Right cardiac atrium (tissue), 5 donors: Measurements from ENCODE around the gene DGKQ. TPM values are rescaled to one million over a fixed set of nuclear protein-coding genes. Genes with fewer than 3 reads are reported as not detected.
"Not testable (repeated sequence)": the region's sequence is repeated elsewhere in the genome, so short reads cannot be mapped to it uniquely, and the experiment has no call there.

Source experiments
- ATAC-seq, 2 donors: fragments of 200-7000 bp; cut with Tn5 transposase; one replicate each; pipeline versions ENCODE4 v1.8.0 to v1.9.1; 2020; ENCODE audit warnings: moderate library complexity in 2 of 2, mild to moderate bottlenecking in 1 of 2
- DNase-seq, 3 donors: peaks; one replicate each; pipeline ENCODE4 v3.0.0-alpha.2; 2020
- H3K27ac ChIP-seq: one replicate; pipeline ENCODE4 v1.5.1; 2013; ENCODE audit warnings: mild to moderate bottlenecking, low read length, control low read depth, moderate library complexity
- H3K27me3 ChIP-seq: one replicate; pipeline ENCODE4 v1.6.1; 2013; ENCODE audit not compliant: control insufficient read depth, insufficient read depth
- H3K4me1 ChIP-seq: one replicate; pipeline ENCODE4 v1.6.1; 2013; ENCODE audit warnings: low read length; ENCODE audit not compliant: control insufficient read depth, insufficient read depth
- H3K4me3 ChIP-seq: one replicate; pipeline ENCODE4 v1.5.1; 2013; ENCODE audit warnings: low read length, control low read depth
- H3K9me3 ChIP-seq: one replicate; pipeline ENCODE4 v1.6.1; 2013; ENCODE audit warnings: low read length; ENCODE audit not compliant: control insufficient read depth
- WGBS: extraction: QIAGEN DNeasy Blood & Tissue Kit; methylation state at CpG from one replicate; pipeline ENCODE4 v1.1.7; 2013; 5-methylcytosine and 5-hydroxymethylcytosine counted together
- intact Hi-C, 4 donors: fragments of 100-400 bp; cut with DNase I; formaldehyde crosslinking; loops; one replicate each; pipeline versions ENCODE4 v1.11.0 to v1.14.0; 2022 to 2023
- polyA plus RNA-seq: library from polyadenylated mRNA; stranded (reverse); fragments of 200-250 nt; gene quantifications from one replicate; pipeline ENCODE4 v1.2.3, GENCODE V29; 2013
- total RNA-seq, 4 donors: library from RNA; stranded (reverse); fragmentation: NEBNext Ultra II Directional; extraction: Animal tissue kit (Norgen Biotek cat#: 25700); gene quantifications; one replicate each; pipeline ENCODE4 v1.2.1, GENCODE V29; 2021
- donor health status: healthy with polysubstance abuse.
- donor health status: DM: no; HTN: yes; CAD: no.
- donor health status: DM: no; HTN: no; CAD: no.
- donor health status: DM: no; HTN: yes; CAD: no; lungs with severe emphysema.
- donor health status: DM: yes; HTN: yes; CAD: no.

DGKQ gene
- total and polyA plus RNA-seq, 5 donors: 3.6 to 4.9 (median 4.5) TPM

DNA sequence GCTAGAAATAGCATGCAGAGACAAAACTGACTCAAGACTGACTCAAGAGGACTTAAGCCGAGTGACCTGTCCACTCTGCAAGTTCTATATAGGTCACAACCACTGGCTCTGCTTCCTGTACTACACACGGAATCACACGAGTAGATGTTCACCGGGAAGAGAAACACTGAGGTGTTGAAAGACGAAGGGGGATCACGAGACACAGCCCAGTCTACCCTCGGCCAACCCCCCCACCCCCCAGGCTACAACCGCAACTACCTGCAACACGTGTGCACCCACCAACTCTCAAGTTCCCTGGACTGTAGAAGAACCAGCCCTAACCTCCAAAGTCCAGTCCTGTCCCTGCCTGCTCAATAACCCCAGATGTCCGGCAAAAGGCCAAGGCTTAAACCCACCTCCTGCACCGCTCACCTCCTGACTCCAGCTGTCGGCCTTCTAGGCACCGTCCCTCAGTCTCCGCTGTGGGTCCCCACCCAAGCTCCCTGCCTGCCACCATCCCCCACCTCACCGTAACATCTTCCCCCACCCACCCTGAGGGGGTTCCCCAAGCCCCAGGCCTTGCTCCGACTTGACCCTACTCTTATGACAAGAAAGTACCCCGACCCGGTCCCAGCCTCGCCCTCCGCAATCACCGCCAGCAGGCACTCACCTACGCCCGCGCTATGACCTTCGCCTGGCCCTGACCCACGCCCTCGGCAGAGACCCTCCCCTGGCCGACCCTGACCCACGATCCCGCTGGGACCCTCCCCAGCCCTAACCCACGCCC, 42.0 kb downstream of the DGKQ start:
- Histone ChIP-seq H3K27me3 (no peaks in the 10 kb centered on the region), H3K27ac (peak overlapping the region; percentile 3), H3K4me3 (peak overlapping the region; percentile 57), H3K4me1 (peaks cover 7% of the 10 kb centered on the region), H3K9me3 (no peaks in the 10 kb centered on the region)
- 3% methylated on average over 31 of the region's 31 CpGs for WGBS
- ATAC-seq (peak; percentile 5 to 28), DNase-seq (peak in 1 of 3 donors; percentile 67)
- intact Hi-C loops: no loop called here

GRCh38 chr4:930827-931193, 42.6 kb downstream of the DGKQ start:
- peaks cover 7% of the 10 kb centered on the region for H3K4me1 ChIP-seq
- peak overlapping the region; percentile 57 for H3K4me3 ChIP-seq
- no peak for ATAC-seq
- no peak overlapping the region for H3K27ac ChIP-seq
- no peak for DNase-seq
- H3K9me3 ChIP-seq: no peaks in the 10 kb centered on the region
- H3K27me3 ChIP-seq: no peaks in the 10 kb centered on the region
- 62% methylated on average over 7 of the region's 7 CpGs for WGBS
- intact Hi-C loops: no loop called here

DNA sequence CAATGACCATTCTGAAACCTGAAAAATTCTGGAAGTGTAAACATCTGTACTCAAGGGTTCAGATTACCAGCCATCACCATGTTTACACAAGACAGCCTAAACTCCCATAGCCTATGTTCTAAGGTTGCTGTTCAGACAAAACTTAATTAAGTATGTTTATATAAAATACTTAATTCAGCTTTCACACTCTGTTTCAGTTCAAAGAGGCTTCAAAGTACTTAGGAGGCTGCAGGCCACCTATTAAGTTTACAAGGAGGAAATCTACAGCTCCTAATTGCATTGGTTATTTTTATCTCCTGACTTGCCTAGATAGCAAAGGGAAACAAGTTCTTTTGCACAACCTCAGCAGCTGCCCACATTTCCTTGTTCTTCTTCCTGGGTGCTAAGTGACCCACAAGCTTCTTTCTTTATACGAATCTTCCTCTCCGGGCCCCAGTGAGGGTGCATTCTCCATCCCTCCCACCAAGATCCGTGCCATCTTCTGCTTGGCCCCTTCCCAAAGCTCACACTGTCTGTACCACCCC, 43.3 kb downstream of the DGKQ start:
- H3K4me1 ChIP-seq: peaks cover 7% of the 10 kb centered on the region
- ATAC-seq: no peak

DNA sequence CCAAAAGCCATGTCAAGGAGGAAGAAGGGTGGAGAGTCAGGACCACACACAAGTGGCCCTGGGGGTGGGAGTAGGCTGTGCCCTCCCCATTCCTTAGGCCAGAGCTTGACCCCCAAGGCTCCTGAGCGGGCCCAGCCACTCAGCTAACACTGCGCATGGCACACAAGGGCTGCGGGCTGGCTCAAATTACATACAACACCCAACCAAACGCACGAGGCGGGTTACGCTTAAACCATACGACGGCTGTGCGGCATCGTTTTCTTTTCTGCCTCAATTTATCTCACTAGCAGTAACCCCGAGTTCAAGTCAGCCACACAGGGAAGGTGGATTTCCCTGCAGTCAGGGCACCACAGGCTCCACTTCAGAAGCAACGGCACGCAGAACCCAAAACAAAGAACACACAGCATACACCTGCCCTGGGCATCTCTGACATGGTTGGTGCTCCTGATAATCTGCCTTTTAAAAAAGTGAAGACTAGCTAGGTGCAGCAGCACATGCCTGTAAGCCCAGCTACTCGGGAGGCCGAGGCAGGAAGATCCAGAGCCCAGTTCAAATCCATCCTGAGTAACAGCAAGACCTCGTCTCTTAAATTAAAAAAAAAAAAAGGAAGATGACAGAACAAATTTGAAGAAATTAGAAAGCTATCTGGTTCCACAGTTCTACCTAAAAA, 44.1 kb downstream of the DGKQ start:
- no peaks in the 10 kb centered on the region for H3K9me3 ChIP-seq
- H3K27me3 ChIP-seq: no peaks in the 10 kb centered on the region
- no peak overlapping the region for H3K4me3 ChIP-seq
- WGBS: 89% methylated on average over 17 of the region's 17 CpGs
- peaks cover 7% of the 10 kb centered on the region for H3K4me1 ChIP-seq
- H3K27ac ChIP-seq: no peak overlapping the region
- intact Hi-C loops: no loop called here
- ATAC-seq (no peak), DNase-seq (peak in 1 of 3 donors; percentile 34)

More for the DNA sequence above, 43.3 kb downstream of the DGKQ start:
- intact Hi-C loops: no loop called here
- peak in 1 of 3 donors; percentile 26 for DNase-seq
- H3K27me3 ChIP-seq: no peaks in the 10 kb centered on the region
- H3K9me3 ChIP-seq: no peaks in the 10 kb centered on the region
- no peak overlapping the region for H3K4me3 ChIP-seq
- no peak overlapping the region for H3K27ac ChIP-seq
- WGBS: 44% methylated on average over 3 of the region's 3 CpGs

- H3K9me3 ChIP-seq, intact Hi-C loops, ATAC-seq, H3K4me1 ChIP-seq, H3K27me3 ChIP-seq, H3K27ac ChIP-seq, H3K4me3 ChIP-seq: not testable (repeated sequence)
- peak in 1 of 3 donors; percentile 16 for DNase-seq
- 95% methylated on average over 21 of the region's 21 CpGs for WGBS
These were observed 45.8 kb downstream of the DGKQ start for GRCh38 chr4:927566-927965.

DNA sequence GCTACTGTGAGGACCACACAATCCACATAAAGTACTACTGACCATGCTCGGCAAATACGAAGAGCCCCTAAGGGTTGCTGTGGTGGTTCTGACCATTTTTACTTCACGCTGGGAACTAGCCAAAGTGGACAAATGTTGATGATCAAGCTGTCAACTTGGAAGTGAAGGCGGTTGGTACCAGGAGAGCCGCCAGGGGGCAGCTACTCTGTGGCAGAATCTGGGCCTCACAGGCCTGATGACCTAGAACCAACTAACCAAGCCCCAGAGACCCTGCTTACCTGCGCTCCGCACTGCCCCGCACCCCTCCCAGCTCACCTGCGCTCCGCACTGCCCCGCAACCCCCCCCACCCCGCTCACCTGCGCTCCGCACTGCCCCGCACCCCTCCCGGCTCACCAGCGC, 46.8 kb downstream of the DGKQ start:
- Histone ChIP-seq H3K4me1 (peaks cover 7% of the 10 kb centered on the region), H3K4me3 (no peak overlapping the region), H3K27me3 (no peaks in the 10 kb centered on the region), H3K9me3 (no peaks in the 10 kb centered on the region), H3K27ac (no peak overlapping the region)
- ATAC-seq (no peak), DNase-seq (peak in 1 of 3 donors; percentile 36)
- WGBS: 75% methylated on average over 17 of the region's 17 CpGs
- intact Hi-C loops: no loop called here

DNA sequence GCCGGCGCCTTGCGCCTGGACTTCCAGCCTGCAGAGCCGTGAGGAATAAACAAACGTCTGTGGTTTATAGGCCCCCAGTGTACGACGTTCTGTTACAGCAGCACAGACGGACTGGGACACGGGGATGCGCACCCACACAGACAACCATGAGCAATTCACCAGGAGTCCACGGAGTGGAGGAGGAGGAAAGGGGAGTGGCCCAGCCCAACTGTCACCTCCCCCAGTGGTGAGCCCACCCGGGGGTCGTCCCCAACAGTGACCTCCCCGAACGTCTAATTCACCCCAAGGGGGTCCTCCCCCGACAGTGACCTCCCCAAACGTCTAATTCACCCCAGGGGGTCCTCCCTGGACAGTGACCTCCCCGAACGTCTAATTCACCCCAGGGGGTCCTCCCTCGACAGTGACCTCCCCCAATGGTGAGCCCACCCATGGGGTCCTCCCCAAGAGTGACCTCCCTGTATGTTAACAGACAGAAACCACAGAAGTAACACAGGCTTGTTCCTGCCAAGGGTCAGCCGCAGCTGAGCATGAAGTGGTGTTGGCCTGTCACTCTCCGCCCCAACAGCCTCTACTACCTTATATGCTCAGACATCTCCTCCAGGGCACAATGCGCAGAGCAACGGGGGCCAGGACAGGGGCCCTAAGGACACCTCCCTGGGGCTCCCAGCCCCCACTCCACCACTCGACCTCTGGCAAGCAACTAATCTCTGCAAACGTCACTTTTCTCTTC, 47.4 kb downstream of the DGKQ start:
- ATAC-seq (peak in 1 of 2 donors; percentile 13), DNase-seq (peak in 1 of 3 donors; percentile 28)
- Histone ChIP-seq H3K4me1 (peaks cover 4% of the 10 kb centered on the region), H3K27ac (no peak overlapping the region), H3K27me3 (no peaks in the 10 kb centered on the region), H3K9me3 (no peaks in the 10 kb centered on the region), H3K4me3 (no peak overlapping the region)
- intact Hi-C loops: no loop called here
- 79% methylated on average over 26 of the region's 26 CpGs for WGBS

DNA sequence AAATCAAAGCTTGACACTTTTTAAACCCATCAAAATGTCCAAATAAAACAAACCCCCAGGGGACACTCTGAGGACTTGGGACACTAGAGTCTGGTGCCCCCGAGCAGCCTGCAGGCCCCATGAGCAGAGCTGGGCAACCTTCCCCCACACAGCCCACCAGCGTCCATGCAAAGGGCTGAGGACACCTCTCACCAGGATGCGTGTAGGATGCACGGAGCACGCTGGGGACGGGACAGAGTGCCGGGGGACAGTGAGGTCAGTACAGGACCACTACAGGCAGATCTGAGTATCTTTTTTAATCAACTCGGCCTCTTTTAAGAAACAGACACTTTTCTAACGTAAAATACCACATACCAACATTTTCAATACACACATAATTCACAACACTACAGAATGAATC, 48.2 kb downstream of the DGKQ start:
- no peaks in the 10 kb centered on the region for H3K27me3 ChIP-seq
- no peak overlapping the region for H3K4me3 ChIP-seq
- intact Hi-C loops: no loop called here
- no peak overlapping the region for H3K27ac ChIP-seq
- no peaks in the 10 kb centered on the region for H3K9me3 ChIP-seq
- DNase-seq (peak in 2 of 3 donors; percentile 26 to 30), ATAC-seq (peak; percentile 5 to 15)
- 80% methylated on average over 9 of the region's 9 CpGs for WGBS
- H3K4me1 ChIP-seq: no peaks in the 10 kb centered on the region

GRCh38 chr4:924107-925096, 49.0 kb downstream of the DGKQ start:
- 68% methylated on average over 18 of the region's 18 CpGs for WGBS

DNA sequence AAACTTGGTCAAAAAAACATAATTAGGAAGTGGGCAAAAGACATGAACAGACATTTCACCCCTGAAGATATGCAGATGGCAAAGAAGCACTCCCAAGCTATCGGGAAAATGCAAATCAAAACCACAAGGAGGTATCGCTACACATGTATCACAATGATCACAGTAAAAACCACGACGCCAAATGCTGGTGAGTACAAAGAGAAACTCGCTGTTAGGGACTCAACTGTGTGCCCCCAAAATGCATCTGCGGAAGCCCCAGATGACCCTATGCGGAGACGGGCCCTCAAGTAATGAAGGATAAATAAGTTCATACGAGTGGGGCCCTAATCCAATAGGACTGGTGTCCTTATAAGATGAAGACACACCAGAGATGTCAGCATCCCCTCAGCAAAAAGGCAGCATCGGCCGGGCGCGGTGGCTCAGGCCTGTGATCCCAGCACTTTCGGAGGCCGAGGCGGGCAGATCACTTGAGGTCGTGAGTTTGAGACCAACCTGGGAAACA, 51.5 kb downstream of the DGKQ start:
- Histone ChIP-seq H3K27me3 (no peaks in the 10 kb centered on the region), H3K9me3 (no peaks in the 10 kb centered on the region), H3K27ac (no peak overlapping the region), H3K4me1 (no peaks in the 10 kb centered on the region), H3K4me3 (no peak overlapping the region)
- ATAC-seq (no peak), DNase-seq (peak in 2 of 3 donors; percentile 16 to 33)
- intact Hi-C loops: no loop called here
- 96% methylated on average over 17 of the region's 17 CpGs for WGBS

More at GRCh38 chr4:924107-925096, 49.0 kb downstream of the DGKQ start:
- H3K27me3 ChIP-seq: no peaks in the 10 kb centered on the region
- no peaks in the 10 kb centered on the region for H3K4me1 ChIP-seq
- DNase-seq (peak in 2 of 3 donors; percentile 53 to 62), ATAC-seq (peak; percentile 63 to 84)
- H3K9me3 ChIP-seq: no peaks in the 10 kb centered on the region
- no peak overlapping the region for H3K27ac ChIP-seq
- no peak overlapping the region for H3K4me3 ChIP-seq
- intact Hi-C loops: no loop called here
